NCI-H1694 treated with DMSO at 0.1 percent for 48 hours (cell line): Measurements from ENCODE around the gene COPZ2.
A peak's percentile ranks its signal among the peaks of the same experiment; 100 is the strongest.
"Not testable (repeated sequence)": the region's sequence is repeated elsewhere in the genome, so short reads cannot be mapped to it uniquely, and the experiment has no call there.

Experiments used
- DNase-seq: peaks from one replicate; lab custom pipeline; 2025; lab: John Stamatoyannopoulos, UW

The COPZ2 gene

GRCh38 chr17:48037036-48037837 lies at the start of gene COPZ2:
Gene COPZ2, minus strand, starts transcription at chr17:48037797. Its CDS starts 20 bp downstream, at chr17:48037777.
- DNase-seq: no peak

- no peak for DNase-seq
These were observed 47.3 kb upstream of the COPZ2 start for GRCh38 chr17:48084932-48085331.

GRCh38 chr17:48081858-48082257 lies 44.3 kb upstream of the COPZ2 start:
- DNase-seq: no peak

GRCh38 chr17:48077152-48077551 lies 39.6 kb upstream of the COPZ2 start:
- DNase-seq: not testable (repeated sequence)

GRCh38 chr17:48074322-48075081 lies 36.9 kb upstream of the COPZ2 start:
- DNase-seq: peak; percentile 67

- not testable (repeated sequence) for DNase-seq
These were observed 36.0 kb upstream of the COPZ2 start for GRCh38 chr17:48073566-48074094.

- not testable (repeated sequence) for DNase-seq
These were observed 35.2 kb upstream of the COPZ2 start for GRCh38 chr17:48072811-48073210.

GRCh38 chr17:48071654-48072053 lies 34.1 kb upstream of the COPZ2 start:
- DNase-seq: no peak

GRCh38 chr17:48070195-48070594 lies 32.6 kb upstream of the COPZ2 start:
- no peak for DNase-seq

GRCh38 chr17:48068491-48068961 lies 30.9 kb upstream of the COPZ2 start:
- no peak for DNase-seq

GRCh38 chr17:48067808-48068207 lies 30.2 kb upstream of the COPZ2 start:
- DNase-seq: not testable (repeated sequence)

GRCh38 chr17:48067245-48067644 lies 29.6 kb upstream of the COPZ2 start:
- DNase-seq: no peak

GRCh38 chr17:48066656-48067055 lies 29.1 kb upstream of the COPZ2 start:
- DNase-seq: no peak

- DNase-seq: no peak
These were observed 28.6 kb upstream of the COPZ2 start for GRCh38 chr17:48066192-48066591.

GRCh38 chr17:48064638-48065037 lies 27.0 kb upstream of the COPZ2 start:
- DNase-seq: no peak

GRCh38 chr17:48062273-48062672 lies 24.7 kb upstream of the COPZ2 start:
- DNase-seq: no peak

GRCh38 chr17:48060249-48060648 lies 22.7 kb upstream of the COPZ2 start:
- DNase-seq: no peak

- DNase-seq: no peak
These were observed 21.6 kb upstream of the COPZ2 start for GRCh38 chr17:48059125-48059668.

- DNase-seq: no peak
These were observed 21.0 kb upstream of the COPZ2 start for GRCh38 chr17:48058393-48059124.

GRCh38 chr17:48057626-48058025 lies 20.0 kb upstream of the COPZ2 start:
- no peak for DNase-seq

GRCh38 chr17:48056879-48057278 lies 19.3 kb upstream of the COPZ2 start:
- no peak for DNase-seq

- DNase-seq: no peak
These were observed 18.7 kb upstream of the COPZ2 start for GRCh38 chr17:48056246-48056745.
